Activated CD4-positive, alpha-beta T cell treated with anti-CD3 and anti-CD28 coated beads, Interleukin-2, amount 10 ng/mL, durations not matched to agents 7 days and 5 days (primary cell): ENCODE measurements around the gene SLC49A3. TPM values are rescaled to one million over a fixed set of nuclear protein-coding genes. Genes with fewer than 3 reads are reported as not detected.

Source experiments
- CTCF ChIA-PET: fragments of 350-600 bp; sonication (Branson Sonifier 250); formaldehyde crosslinking; loops from one replicate; lab custom pipeline; 2021; ENCODE audit warnings: antibody characterized with exemption; lab: Charles Lee
- POLR2A ChIA-PET: fragments of 350-600 bp; sonication (Branson Sonifier 250); formaldehyde crosslinking; loops from one replicate; lab custom pipeline; 2021; ENCODE audit warnings: antibody characterized with exemption; lab: Charles Lee
- DNase-seq: peaks from one replicate; pipeline ENCODE4 v3.0.0-alpha.2; 2020
- H3K27ac Mint-ChIP-seq: one replicate; pipeline ENCODE4 v1.8.0; 2021; ENCODE audit warnings: mild to moderate bottlenecking, moderate library complexity, mixed read lengths
- H3K27me3 Mint-ChIP-seq: one replicate; pipeline ENCODE4 v1.8.0; 2021; ENCODE audit warnings: mixed read lengths
- H3K36me3 Mint-ChIP-seq: one replicate; pipeline ENCODE4 v1.8.0; 2021; ENCODE audit warnings: low read depth, mixed read lengths
- H3K4me1 Mint-ChIP-seq: one replicate; pipeline ENCODE4 v1.8.0; 2021; ENCODE audit warnings: mixed read lengths
- H3K4me3 Mint-ChIP-seq: one replicate; pipeline ENCODE4 v1.8.0; 2021; ENCODE audit warnings: mild to moderate bottlenecking, moderate library complexity, mixed read lengths
- H3K9me3 Mint-ChIP-seq: one replicate; pipeline ENCODE4 v1.8.0; 2021; ENCODE audit warnings: mixed read lengths
- total RNA-seq, 2 experiments: library from RNA; stranded (reverse); gene quantifications; one replicate each; pipeline ENCODE4 v1.2.3, GENCODE V29; 2021

The SLC49A3 gene
- total RNA-seq, 2 experiments from 2014 or later = 0.35 TPM; not detected in 1

DNA sequence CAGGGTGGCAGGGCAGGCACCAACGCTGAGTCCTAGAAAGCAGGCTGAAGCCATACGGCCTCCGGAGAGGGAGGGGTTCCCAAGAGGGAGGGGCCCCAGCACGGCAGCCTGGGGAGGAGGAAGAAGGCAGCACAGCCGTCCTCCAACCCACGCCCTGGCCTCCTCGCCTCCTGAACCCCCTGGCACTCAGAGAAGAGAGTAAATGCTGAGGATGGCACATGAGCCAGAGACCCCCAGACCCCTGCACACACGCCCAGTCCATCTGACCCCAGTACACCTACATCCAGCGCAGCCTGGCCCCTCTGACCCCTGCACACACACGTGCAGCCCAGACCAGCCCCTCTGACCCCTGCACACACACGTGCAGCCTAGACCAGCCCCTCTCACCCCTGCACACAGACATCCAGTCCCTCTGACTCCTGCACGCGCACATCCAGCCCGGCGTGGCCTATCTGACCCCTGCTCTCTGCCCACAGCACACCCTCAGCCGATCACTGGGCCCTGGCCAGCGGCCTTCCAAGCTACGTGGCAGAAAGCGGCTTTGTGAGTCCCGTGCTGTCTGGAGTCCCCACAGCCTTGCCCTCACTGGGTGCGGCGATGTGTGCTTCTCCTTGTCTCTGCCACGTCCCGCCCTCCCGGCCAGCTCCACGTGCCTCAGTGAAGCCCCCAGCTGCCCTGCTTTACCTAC is 33.3 kb downstream of the SLC49A3 start:
- H3K27me3 Mint-ChIP-seq = no peaks in the 10 kb centered on the region
- ChIA-PET CTCF (no interaction called here), POLR2A (no interaction called here)
- no peak for DNase-seq
- H3K4me3 Mint-ChIP-seq = no peak overlapping the region
- no peak overlapping the region for H3K27ac Mint-ChIP-seq
- H3K4me1 Mint-ChIP-seq = no peaks in the 10 kb centered on the region
- H3K36me3 Mint-ChIP-seq = peaks cover 2% of the 10 kb centered on the region
- peaks cover 9% of the 10 kb centered on the region for H3K9me3 Mint-ChIP-seq

DNA sequence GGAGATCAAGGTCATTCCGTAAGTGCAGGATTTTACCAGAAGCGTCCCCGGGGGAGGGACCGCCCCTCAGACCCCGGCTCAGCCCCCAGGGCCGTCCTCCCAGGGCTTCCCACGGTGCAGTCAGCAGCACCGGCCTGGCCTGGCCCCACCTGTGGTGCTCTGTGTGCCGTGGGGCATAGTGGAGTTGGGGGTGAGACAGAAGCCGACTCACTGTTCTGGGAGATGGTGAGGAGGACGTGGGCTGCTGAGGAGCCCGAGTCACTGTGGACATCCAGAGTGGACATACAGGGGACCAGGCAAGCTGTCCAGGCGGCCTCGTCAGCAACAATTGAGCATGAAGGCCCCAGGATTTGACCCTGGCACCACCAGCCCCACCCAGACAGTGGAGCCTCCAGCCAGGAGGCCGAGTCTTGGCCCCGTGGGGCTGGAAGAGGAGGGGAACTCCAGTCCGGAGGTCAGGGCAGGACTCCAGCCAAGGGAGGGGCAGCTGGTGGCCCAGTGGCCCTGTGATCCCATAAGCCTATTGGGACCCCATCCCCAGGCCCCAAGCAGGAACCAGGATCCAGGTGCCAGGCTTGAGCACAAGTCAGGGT is 34.0 kb downstream of the SLC49A3 start:
- ChIA-PET POLR2A (no interaction called here), CTCF (no interaction called here)
- Mint-ChIP-seq H3K36me3 (no peaks in the 10 kb centered on the region), H3K4me3 (no peak overlapping the region), H3K4me1 (no peaks in the 10 kb centered on the region), H3K27ac (no peak overlapping the region), H3K27me3 (no peaks in the 10 kb centered on the region), H3K9me3 (peaks cover 7% of the 10 kb centered on the region)
- no peak for DNase-seq

DNA sequence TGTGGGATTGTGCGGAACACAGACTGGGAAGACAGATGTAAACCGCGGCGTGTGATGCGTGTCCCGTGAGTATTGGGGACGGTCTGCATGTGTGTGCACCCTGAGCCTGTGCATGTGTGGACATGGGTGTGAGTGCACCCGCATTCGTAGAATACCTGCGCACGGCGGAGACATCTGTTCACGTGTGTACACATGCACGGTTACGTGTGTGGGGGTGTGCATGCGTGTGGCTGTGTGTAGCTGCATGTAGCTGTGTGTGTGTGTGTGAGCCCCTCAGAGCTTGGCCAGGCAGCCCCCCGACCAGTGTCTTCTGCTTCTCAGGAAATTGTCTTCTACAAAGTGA is 34.5 kb downstream of the SLC49A3 start:
- no peak overlapping the region for H3K27ac Mint-ChIP-seq
- no peaks in the 10 kb centered on the region for H3K27me3 Mint-ChIP-seq
- DNase-seq = no peak
- ChIA-PET POLR2A (no interaction called here), CTCF (no interaction called here)
- H3K9me3 Mint-ChIP-seq = peaks cover 4% of the 10 kb centered on the region
- H3K36me3 Mint-ChIP-seq = no peaks in the 10 kb centered on the region
- no peaks in the 10 kb centered on the region for H3K4me1 Mint-ChIP-seq
- H3K4me3 Mint-ChIP-seq = no peak overlapping the region

- no peaks in the 10 kb centered on the region for H3K36me3 Mint-ChIP-seq
- no peak overlapping the region for H3K4me3 Mint-ChIP-seq
- no peaks in the 10 kb centered on the region for H3K9me3 Mint-ChIP-seq
- no peaks in the 10 kb centered on the region for H3K27me3 Mint-ChIP-seq
- DNase-seq = no peak
- H3K27ac Mint-ChIP-seq = no peak overlapping the region
- CTCF ChIA-PET = no interaction called here
- no peaks in the 10 kb centered on the region for H3K4me1 Mint-ChIP-seq
- POLR2A ChIA-PET = no interaction called here
These were observed 35.0 kb downstream of the SLC49A3 start for GRCh38 chr4:653831-654502.

- H3K27me3 Mint-ChIP-seq = no peaks in the 10 kb centered on the region
- CTCF ChIA-PET = interaction anchor here (1.2 kb wide), 1 partner anchor 18 kb away, joined by 3 read pairs; no protein-coding TSS in a partner anchor
- H3K36me3 Mint-ChIP-seq = no peaks in the 10 kb centered on the region
These were observed 35.7 kb downstream of the SLC49A3 start for GRCh38 chr4:653080-653821.

DNA sequence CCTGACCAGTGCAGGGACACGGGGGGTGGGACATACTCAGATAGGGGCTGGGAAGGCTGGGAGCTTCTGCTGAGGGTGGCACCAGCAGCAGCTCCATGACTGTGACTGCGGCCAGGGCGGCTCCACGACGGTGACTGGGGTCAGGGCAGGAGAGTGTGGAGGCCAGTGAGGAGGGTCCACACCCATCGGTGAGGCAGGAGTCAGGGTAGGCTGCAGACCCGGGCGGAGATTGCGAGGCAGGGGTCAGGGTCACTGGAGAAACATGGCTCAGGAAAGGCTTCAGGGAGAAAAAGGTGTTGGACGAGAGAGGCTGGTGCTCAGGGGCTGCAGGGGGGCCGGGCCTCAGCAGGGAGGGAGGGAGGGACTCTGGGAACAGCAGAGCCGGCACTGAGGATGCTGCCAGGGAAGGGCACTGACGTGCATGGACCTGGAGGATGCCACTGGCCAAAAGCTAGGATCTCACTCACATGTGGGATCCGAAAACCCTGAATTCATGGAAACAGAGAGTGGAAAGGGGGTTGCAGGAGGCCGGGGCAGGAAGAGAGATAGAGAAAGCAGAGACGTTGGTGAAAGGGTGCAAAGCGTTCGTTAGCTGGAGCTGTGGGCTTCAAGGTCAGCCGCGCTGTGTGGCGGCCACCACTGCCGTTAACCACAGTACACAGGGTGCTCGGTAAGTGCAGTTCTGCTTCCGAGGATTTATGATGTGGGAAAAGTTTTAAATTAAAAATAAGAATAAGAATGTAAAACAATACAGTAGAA is 36.9 kb downstream of the SLC49A3 start:
- POLR2A ChIA-PET = no interaction called here
- no peak overlapping the region for H3K4me3 Mint-ChIP-seq
- H3K27me3 Mint-ChIP-seq = no peaks in the 10 kb centered on the region
- no peaks in the 10 kb centered on the region for H3K4me1 Mint-ChIP-seq
- no peak for DNase-seq
- H3K9me3 Mint-ChIP-seq = no peaks in the 10 kb centered on the region
- H3K36me3 Mint-ChIP-seq = no peaks in the 10 kb centered on the region
- H3K27ac Mint-ChIP-seq = no peak overlapping the region
- CTCF ChIA-PET = interaction anchor here (1.2 kb wide), 1 partner anchor 19 kb away, joined by 3 read pairs; no protein-coding TSS in a partner anchor

More at GRCh38 chr4:653080-653821, 35.7 kb downstream of the SLC49A3 start:
- no peak for DNase-seq
- Mint-ChIP-seq H3K27ac (no peak overlapping the region), H3K4me1 (no peaks in the 10 kb centered on the region), H3K4me3 (no peak overlapping the region), H3K9me3 (no peaks in the 10 kb centered on the region)
- POLR2A ChIA-PET = no interaction called here

DNA sequence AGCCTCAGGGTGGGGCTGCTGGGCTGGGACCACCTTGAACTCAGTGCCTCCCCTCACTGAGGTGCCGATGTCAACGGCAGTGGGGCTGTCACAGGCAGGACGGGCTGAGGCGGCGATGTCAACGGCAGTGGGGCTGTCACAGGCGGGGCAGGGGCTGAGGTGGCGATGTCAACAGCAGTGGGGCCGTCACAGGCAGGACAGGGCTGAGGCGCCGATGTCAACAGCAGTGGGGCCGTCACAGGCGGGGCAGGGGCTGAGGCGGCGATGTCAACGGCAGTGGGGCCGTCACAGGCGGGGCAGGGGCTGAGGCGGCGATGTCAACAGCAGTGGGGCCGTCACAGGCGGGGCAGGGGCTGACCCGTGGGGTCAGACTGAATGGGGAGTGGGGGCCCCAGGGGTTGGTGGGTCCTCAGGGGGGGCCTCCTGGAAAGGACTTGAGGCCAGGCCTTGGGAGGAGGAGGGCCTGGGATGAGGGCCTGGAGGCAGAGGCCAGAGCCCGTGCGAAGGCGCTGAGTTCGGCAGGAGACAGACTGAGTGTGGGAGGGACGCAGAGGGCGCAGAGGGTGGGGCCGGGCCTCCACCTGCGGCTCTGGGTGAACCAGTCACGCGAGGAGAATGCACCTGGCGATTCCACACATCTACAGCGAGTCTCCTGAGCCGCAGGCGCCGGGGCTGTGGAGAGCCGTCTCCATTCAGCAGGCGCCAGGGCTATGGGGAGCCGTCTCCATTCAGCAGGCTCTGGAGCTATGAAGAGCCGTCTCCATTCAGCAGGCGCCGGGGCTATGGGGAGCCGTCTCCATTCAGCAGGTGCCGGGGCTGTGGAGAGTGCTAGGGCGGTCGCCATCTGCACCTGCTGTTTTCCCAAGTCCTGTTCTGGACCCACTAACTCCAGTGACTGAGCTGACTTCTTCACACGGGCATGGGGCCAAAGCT is 37.7 kb downstream of the SLC49A3 start:
- CTCF ChIA-PET = no interaction called here
- no peaks in the 10 kb centered on the region for H3K36me3 Mint-ChIP-seq
- DNase-seq = no peak
- H3K4me1 Mint-ChIP-seq = peaks cover 4% of the 10 kb centered on the region
- no peaks in the 10 kb centered on the region for H3K27me3 Mint-ChIP-seq
- no peak overlapping the region for H3K27ac Mint-ChIP-seq
- no peak overlapping the region for H3K4me3 Mint-ChIP-seq
- POLR2A ChIA-PET = no interaction called here
- peaks cover 5% of the 10 kb centered on the region for H3K9me3 Mint-ChIP-seq

DNA sequence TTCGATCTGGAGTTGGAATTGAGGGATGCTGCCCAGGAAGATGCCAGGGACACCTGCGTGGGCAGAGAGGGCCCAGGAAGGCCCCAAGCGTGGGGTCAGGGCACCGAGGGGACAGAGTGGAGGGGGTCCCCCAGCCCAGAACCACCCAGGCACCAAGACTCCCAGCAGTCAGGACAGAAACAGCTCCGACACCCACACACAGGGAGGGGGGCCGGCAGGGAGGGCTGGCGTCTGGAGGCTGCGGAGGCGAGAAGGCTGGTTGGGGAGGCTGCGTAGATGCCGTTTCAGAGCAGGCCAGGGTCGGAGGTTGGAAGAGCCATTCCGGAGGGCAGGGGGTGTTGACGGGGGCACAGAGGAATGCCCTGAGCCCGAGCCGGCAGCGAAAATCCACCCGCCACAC is 38.5 kb downstream of the SLC49A3 start:
- H3K4me3 Mint-ChIP-seq = no peak overlapping the region
- H3K9me3 Mint-ChIP-seq = peaks cover 5% of the 10 kb centered on the region
- DNase-seq = no peak
- no peaks in the 10 kb centered on the region for H3K27me3 Mint-ChIP-seq
- peaks cover 5% of the 10 kb centered on the region for H3K4me1 Mint-ChIP-seq
- POLR2A ChIA-PET = no interaction called here
- no peaks in the 10 kb centered on the region for H3K36me3 Mint-ChIP-seq
- CTCF ChIA-PET = no interaction called here
- H3K27ac Mint-ChIP-seq = no peak overlapping the region

DNA sequence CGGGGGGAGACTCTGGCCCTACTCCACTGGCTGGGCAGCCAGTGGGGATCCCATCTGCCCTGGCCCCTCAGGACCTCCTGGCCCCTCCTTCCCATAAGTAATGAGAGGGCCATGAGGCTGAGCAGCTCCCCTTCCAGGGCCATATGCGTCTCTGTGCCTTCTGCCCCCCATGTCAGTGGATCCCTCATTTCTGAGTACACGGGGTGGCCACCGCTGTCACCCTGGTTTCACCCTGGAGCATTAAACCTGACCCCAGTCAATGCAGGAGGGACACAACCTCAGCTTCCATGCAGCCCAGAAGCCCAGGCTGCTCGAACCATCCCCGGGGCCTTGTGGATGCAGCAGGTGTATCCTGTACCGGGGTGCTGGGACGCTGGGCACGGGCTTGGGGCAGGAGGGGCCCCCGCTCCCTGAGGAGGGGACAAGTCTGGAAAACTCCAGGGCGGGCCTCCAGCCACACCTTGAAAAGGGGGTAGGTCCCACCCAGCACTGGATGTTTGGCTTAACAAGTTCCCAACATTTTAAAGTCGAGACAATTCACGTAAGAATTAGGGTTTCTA is 39.1 kb downstream of the SLC49A3 start:
- Mint-ChIP-seq H3K36me3 (no peaks in the 10 kb centered on the region), H3K27me3 (peaks cover 2% of the 10 kb centered on the region), H3K4me1 (peaks cover 5% of the 10 kb centered on the region), H3K9me3 (peaks cover 8% of the 10 kb centered on the region), H3K4me3 (no peak overlapping the region), H3K27ac (no peak overlapping the region)
- CTCF ChIA-PET = interaction anchor here (2.2 kb wide), 1 partner anchor 25 kb away, joined by 5 read pairs; the partner anchor contains the start of gene PDE6B
- POLR2A ChIA-PET = no interaction called here
- DNase-seq = no peak

- peaks cover 5% of the 10 kb centered on the region for H3K4me1 Mint-ChIP-seq
- H3K27me3 Mint-ChIP-seq = peaks cover 3% of the 10 kb centered on the region
- H3K9me3 Mint-ChIP-seq = peaks cover 9% of the 10 kb centered on the region
- CTCF ChIA-PET = interaction anchor here (2.2 kb wide), 1 partner anchor 24 kb away, joined by 5 read pairs; the partner anchor contains the start of gene PDE6B
- no peak overlapping the region for H3K4me3 Mint-ChIP-seq
- no peaks in the 10 kb centered on the region for H3K36me3 Mint-ChIP-seq
- DNase-seq = no peak
- no peak overlapping the region for H3K27ac Mint-ChIP-seq
- POLR2A ChIA-PET = no interaction called here
These were observed 39.7 kb downstream of the SLC49A3 start for GRCh38 chr4:649293-649625.

GRCh38 chr4:648579-649292 is 40.2 kb downstream of the SLC49A3 start:
- H3K36me3 Mint-ChIP-seq = no peaks in the 10 kb centered on the region
- H3K27ac Mint-ChIP-seq = no peak overlapping the region
- POLR2A ChIA-PET = no interaction called here
- CTCF ChIA-PET = interaction anchor here (2.2 kb wide), 1 partner anchor 24 kb away, joined by 5 read pairs; the partner anchor contains the start of gene PDE6B
- no peak for DNase-seq
- no peak overlapping the region for H3K4me3 Mint-ChIP-seq
- H3K27me3 Mint-ChIP-seq = peaks cover 3% of the 10 kb centered on the region
- peaks cover 5% of the 10 kb centered on the region for H3K4me1 Mint-ChIP-seq
- H3K9me3 Mint-ChIP-seq = peaks cover 9% of the 10 kb centered on the region
